Activated gamma-delta T cell treated with anti-CD3 and anti-CD28 coated beads, Interleukin-2, amount 50 U/mL, for 16 hours (primary cell): ENCODE data around the gene RNASEH2C.
"Not testable (repeated sequence)": the region's sequence is repeated elsewhere in the genome, so short reads cannot be mapped to it uniquely, and the experiment has no call there.

ENCODE experiments used
- DNase-seq: peaks from one replicate; pipeline ENCODE4 v3.0.0-alpha.2; 2020; ENCODE audit warnings: low read depth

RNASEH2C gene

DNA sequence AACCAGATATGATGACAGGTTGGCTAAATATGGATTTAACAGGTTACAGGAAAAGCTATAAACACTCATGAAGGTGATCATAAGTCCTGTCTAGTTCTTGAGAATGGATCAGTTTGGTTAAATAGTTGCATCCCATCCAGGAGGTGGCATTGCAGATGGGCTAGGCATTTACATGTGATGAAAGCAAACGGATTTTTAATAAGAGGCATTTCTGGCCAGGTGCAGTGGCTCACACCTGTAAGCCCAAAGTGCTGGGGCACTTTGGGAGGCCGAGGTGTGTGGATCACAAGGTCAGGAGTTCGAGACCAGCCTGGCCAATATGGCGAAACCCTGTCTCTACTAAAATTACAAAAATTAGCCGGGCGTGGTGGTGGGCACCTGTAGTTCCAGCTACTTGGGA is 37.1 kb downstream of the RNASEH2C start:
- DNase-seq: not testable (repeated sequence)

DNA sequence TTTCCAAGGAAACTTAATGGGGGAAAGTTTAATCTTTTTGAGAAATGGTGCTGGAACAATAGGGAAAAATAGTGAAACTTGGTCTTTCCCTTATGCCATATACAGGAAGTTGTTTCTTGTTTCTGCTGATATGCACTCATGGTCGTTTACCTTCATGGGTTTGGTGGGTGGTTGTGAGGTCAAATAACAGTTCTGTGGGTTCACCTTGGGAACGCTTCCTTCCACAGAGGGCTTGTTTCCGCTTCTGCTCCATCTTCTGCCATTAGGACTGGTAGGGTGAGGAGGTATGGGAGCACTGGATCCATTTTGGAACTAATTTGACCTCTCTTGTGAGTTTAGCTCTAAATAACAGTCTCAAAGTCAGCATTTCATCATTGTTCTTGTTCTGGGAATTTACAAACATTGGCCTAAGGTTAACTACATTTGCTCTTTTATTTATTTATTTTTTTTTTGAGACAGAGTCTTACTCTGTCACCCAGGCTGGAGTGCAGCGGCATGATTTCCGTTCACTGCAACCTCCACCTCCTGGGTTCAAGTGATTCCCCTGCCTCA is 40.3 kb downstream of the RNASEH2C start:
- DNase-seq: no peak

DNA sequence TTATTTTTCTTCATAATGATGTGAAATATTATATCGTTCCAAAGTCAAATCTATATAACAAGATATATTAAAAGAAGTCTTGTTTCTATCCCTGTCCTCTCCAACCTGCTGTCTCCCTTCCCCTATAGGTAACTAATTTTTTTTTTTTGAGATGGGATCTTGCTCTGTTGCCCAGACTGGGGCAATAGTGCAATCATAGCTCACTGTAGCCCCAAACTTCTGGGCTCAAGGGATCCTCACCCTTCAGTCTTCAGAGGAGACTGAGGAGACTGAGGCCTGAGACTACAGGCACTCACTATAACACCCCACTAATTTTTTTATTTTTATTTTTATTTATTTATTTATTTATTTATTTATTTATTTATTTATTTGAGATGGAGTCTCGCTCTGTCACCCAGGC is 47.6 kb downstream of the RNASEH2C start:
- no peak for DNase-seq

DNA sequence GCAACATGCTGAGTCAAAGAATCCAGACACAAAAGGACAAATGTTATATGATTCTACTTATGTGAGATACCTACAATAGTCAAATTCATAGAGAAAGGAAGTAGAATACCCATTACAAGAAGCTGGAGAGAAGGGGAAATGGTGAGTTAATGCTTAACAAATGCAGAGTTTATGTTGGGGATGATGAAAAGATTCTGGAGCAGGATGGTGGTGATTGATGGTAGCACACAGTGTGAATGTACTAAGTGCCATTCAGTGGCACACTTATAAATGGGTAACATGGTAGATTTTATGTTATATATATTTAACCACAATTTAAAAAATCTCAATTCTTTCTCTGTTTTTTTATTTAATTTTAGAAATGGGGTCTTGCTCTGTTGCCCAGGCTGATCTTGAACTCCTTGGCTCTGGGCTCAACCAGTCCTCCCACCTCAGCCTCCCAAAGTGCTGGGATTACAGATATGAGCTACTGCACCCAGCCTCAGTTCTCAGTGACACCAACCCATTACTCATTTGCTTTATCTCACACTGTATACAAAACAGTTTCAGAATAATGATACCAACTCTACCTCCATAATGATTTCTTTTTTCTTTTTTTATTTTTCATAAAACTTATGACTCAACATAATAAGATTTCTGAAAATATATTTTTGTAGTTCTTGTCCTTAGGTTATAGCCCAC is 48.3 kb downstream of the RNASEH2C start:
- DNase-seq: no peak
